CD14-positive monocyte (primary cell): ENCODE results near the gene ZNF346. TPM values are rescaled to one million over a fixed set of nuclear protein-coding genes. Genes with fewer than 3 reads are reported as not detected.

Source experiments
- DNase-seq, 3 donors: peaks; one replicate each; pipeline ENCODE4 v3.0.0-alpha.2; 2011 to 2022
- H2AFZ ChIP-seq: 2 replicates; pipeline ENCODE4 v1.6.0; 2012; ENCODE audit warnings: mild to moderate bottlenecking, low read depth, low read length, inconsistent platforms; ENCODE audit not compliant: insufficient read depth, poor library complexity, severe bottlenecking
- H3K27ac ChIP-seq, 2 donors: 1 replicate in 1 of 2; 2 replicates in 1 of 2; pipeline ENCODE4 v1.5.1; 2012 to 2013; ENCODE audit warnings: low read length in 2 of 2, control low read depth in 1 of 2, inconsistent platforms in 1 of 2, low read depth in 1 of 2, mild to moderate bottlenecking in 1 of 2
- H3K27me3 ChIP-seq, 2 donors: one replicate each; pipeline versions ENCODE4 v1.6.0 to v1.6.1; 2011 to 2013; ENCODE audit warnings: low read length in 2 of 2; ENCODE audit not compliant: control insufficient read depth in 2 of 2, insufficient read depth in 2 of 2
- H3K36me3 ChIP-seq, 2 donors: replicated peaks in 1 of 2; 1 replicate in 1 of 2; 2 replicates in 1 of 2; pipeline versions ENCODE4 v1.5.1 to v1.6.1; 2012 to 2013; ENCODE audit warnings: low read length in 2 of 2, control low read depth in 1 of 2, inconsistent platforms in 1 of 2, mild to moderate bottlenecking in 1 of 2; ENCODE audit not compliant: insufficient read depth in 2 of 2, control insufficient read depth in 1 of 2
- H3K4me1 ChIP-seq, 2 donors: 1 replicate in 1 of 2; 2 replicates in 1 of 2; pipeline versions ENCODE4 v1.5.1 to v1.6.1; 2012 to 2013; ENCODE audit warnings: low read length in 2 of 2, control low read depth in 1 of 2, inconsistent platforms in 1 of 2, mild to moderate bottlenecking in 1 of 2, moderate library complexity in 1 of 2; ENCODE audit not compliant: insufficient read depth in 2 of 2, control insufficient read depth in 1 of 2
- H3K4me2 ChIP-seq: replicated peaks from 2 replicates; pipeline ENCODE3; 2012; ENCODE audit warnings: low read length, moderate library complexity, mild to moderate bottlenecking; ENCODE audit not compliant: poor library complexity, severe bottlenecking; ENCODE audit errors: extremely low read depth
- H3K4me3 ChIP-seq, 3 experiments: fragments of 200-600 bp in 1 of 3; sonication (generic) in 1 of 3; replicated peaks in 1 of 3; 1 replicate in 2 of 3; 2 replicates in 1 of 3; pipeline ENCODE4 v1.5.1; 2011 to 2013; ENCODE audit warnings: low read length in 3 of 3, mild to moderate bottlenecking in 3 of 3, control low read depth in 2 of 3, low read depth in 2 of 3, inconsistent platforms in 1 of 3, moderate library complexity in 1 of 3
- H3K79me2 ChIP-seq: 2 replicates; pipeline ENCODE4 v1.6.0; 2012; ENCODE audit warnings: mild to moderate bottlenecking, control low read depth, inconsistent platforms, low read length, moderate library complexity; ENCODE audit not compliant: insufficient read depth
- H3K9ac ChIP-seq: 2 replicates; pipeline ENCODE4 v1.6.0; 2017; ENCODE audit warnings: low read length, mild to moderate bottlenecking; ENCODE audit not compliant: insufficient read depth, poor library complexity, severe bottlenecking
- H3K9me3 ChIP-seq, 2 donors: replicated peaks in 1 of 2; 1 replicate in 1 of 2; 2 replicates in 1 of 2; pipeline versions ENCODE4 v1.5.1 to v1.6.1; 2012 to 2013; ENCODE audit warnings: low read length in 2 of 2, control low read depth in 1 of 2; ENCODE audit not compliant: control insufficient read depth in 1 of 2, insufficient read depth in 1 of 2
- H4K20me1 ChIP-seq: 2 replicates; pipeline ENCODE4 v1.6.0; 2012; ENCODE audit warnings: mild to moderate bottlenecking, low read length, control low read depth, moderate library complexity; ENCODE audit not compliant: insufficient read depth
- H3K27ac Mint-ChIP-seq, 7 donors: one replicate each; pipeline ENCODE4 v1.8.0; 2020; ENCODE audit warnings: mild to moderate bottlenecking in 7 of 7, mixed read lengths in 7 of 7, moderate library complexity in 6 of 7, inconsistent platforms in 2 of 7
- H3K27me3 Mint-ChIP-seq, 3 donors: one replicate each; pipeline ENCODE4 v1.8.0; 2021 to 2022; ENCODE audit warnings: low read depth in 3 of 3, mild to moderate bottlenecking in 3 of 3, mixed read lengths in 3 of 3, moderate library complexity in 3 of 3, inconsistent platforms in 1 of 3
- H3K36me3 Mint-ChIP-seq, 2 donors: one replicate each; pipeline ENCODE4 v1.8.0; 2020; ENCODE audit warnings: mixed read lengths in 2 of 2, inconsistent platforms in 1 of 2, mild to moderate bottlenecking in 1 of 2
- H3K4me1 Mint-ChIP-seq: one replicate; pipeline ENCODE4 v1.8.0; 2020; ENCODE audit warnings: mild to moderate bottlenecking, mixed read lengths
- H3K4me3 Mint-ChIP-seq, 2 donors: one replicate each; pipeline ENCODE4 v1.8.0; 2020; ENCODE audit warnings: mild to moderate bottlenecking in 2 of 2, mixed read lengths in 2 of 2, moderate library complexity in 1 of 2
- H3K9me3 Mint-ChIP-seq, 7 donors: one replicate each; pipeline ENCODE4 v1.8.0; 2020 to 2022; ENCODE audit warnings: mixed read lengths in 7 of 7, mild to moderate bottlenecking in 6 of 7, moderate library complexity in 6 of 7, inconsistent platforms in 2 of 7
- CTCF ChIP-seq: fragments of 200-600 bp; IDR thresholded peaks from one replicate; pipeline ENCODE4 v1.8.0; 2022; ENCODE audit warnings: antibody characterized with exemption, mild to moderate bottlenecking
- WGBS: methylation state at CpG from one replicate; pipeline ENCODE4 v1.1.5; 2013; ENCODE audit warnings: missing lambda C conversion rate; ENCODE audit not compliant: insufficient coverage; 5-methylcytosine and 5-hydroxymethylcytosine counted together
- intact Hi-C, 2 donors: fragments of 100-400 bp; cut with micrococcal nuclease; formaldehyde crosslinking; loops; one replicate each; pipeline versions ENCODE4 v1.15.0 to v1.15.1; 2023
- polyA minus RNA-seq: library from RNA; depleted of rRNA, polyadenylated mRNA; stranded (reverse); fragments of >200 nt; gene quantifications from 2 replicates; pipeline ENCODE4 v1.2.3, GENCODE V29; 2012
- polyA plus RNA-seq, 3 donors: library from polyadenylated mRNA; depleted of rRNA in 1 of 3; unstranded in 2 of 3; stranded (reverse) in 1 of 3; fragments of 300-500 nt in 2 of 3; fragments of >200 nt in 1 of 3; fragmentation: Illumina TruSeq in 2 of 3; gene quantifications; 1 replicate in 2 of 3; 2 replicates in 1 of 3; pipeline ENCODE4 v1.2.3, GENCODE V29; 2012 to 2021
- total RNA-seq, 12 experiments: library from RNA in 1 of 12; stranded (reverse) in 1 of 12; fragments of 120-200 nt in 1 of 12; gene quantifications; one replicate each; pipeline ENCODE4 v1.2.4 and lab custom pipeline; 2013 to 2026; ENCODE audit warnings: mixed read lengths in 6 of 12, inconsistent platforms in 1 of 12

The ZNF346 gene
- total RNA-seq (2013): 8.4 TPM
- polyA plus RNA-seq (1 to 10 TPM; 6.0 to 9.6 (median 6.4) TPM), polyA minus RNA-seq (6.9 and 10.9 TPM in 2 replicates), total RNA-seq (lab: John Stamatoyannopoulos, UW) (2.9 to 9.7 (median 7.4) reads per million in 11 experiments)

- Histone ChIP-seq H3K9ac (peak within 1 kb of the TSS; percentile 96), H3K36me3 (peaks cover 0 to 6% of the 10 kb centered on the region in 2 donors), H3K27me3 (no peaks in the 10 kb centered on the region), H3K79me2 (peaks cover 38% of the 10 kb centered on the region), H2AFZ (peak within 1 kb of the TSS; percentile 98), H3K4me3 (peak within 1 kb of the TSS; percentile 52 to 90 (median 85)), H3K4me2 (peak within 1 kb of the TSS; percentile 93), H3K27ac (peak within 1 kb of the TSS; percentile 25 to 86), H4K20me1 (no peaks in the 10 kb centered on the region), H3K9me3 (no peaks in the 10 kb centered on the region), H3K4me1 (peaks cover 15 to 16% of the 10 kb centered on the region in 2 donors)
- Mint-ChIP-seq H3K36me3 (peaks cover 5 to 18% of the 10 kb centered on the region in 2 donors), H3K4me3 (peak within 1 kb of the TSS; percentile 99 to 100), H3K27me3 (peaks cover 0 to 3% (median 2%) of the 10 kb centered on the region in 3 donors), H3K27ac (peak within 1 kb of the TSS; percentile 79 to 92 (median 91)), H3K4me1 (peaks cover 29% of the 10 kb centered on the region), H3K9me3 (peaks cover 0 to 2% (median 0%) of the 10 kb centered on the region in 7 donors)
- intact Hi-C loops: loop anchor here in 1 of 2 donors (5.0 kb wide), 1 partner anchor 45 kb away; no protein-coding TSS in a partner anchor
- WGBS: under 1% methylated on average over 76 of the region's 77 CpGs
- peak; percentile 62 for TF ChIP-seq CTCF
- DNase-seq: peak; percentile 91 to 94 (median 93)
Measured at GRCh38 chr5:177022386-177023302, at the start of gene ZNF346. ZNF346 (plus strand) TSS chr5:177022696; CDS start chr5:177022739, 43 bp downstream.

- intact Hi-C loops: loop anchor here in 1 of 2 donors (5.0 kb wide), 1 partner anchor 43 kb away; the partner anchor contains the start of gene ZNF346
- Mint-ChIP-seq H3K9me3 (peaks cover 0 to 3% (median 3%) of the 10 kb centered on the region in 7 donors), H3K4me1 (peaks cover 2% of the 10 kb centered on the region), H3K36me3 (peaks cover 47 to 74% of the 10 kb centered on the region in 2 donors), H3K4me3 (no peak overlapping the region), H3K27me3 (peaks cover 0 to 2% (median 0%) of the 10 kb centered on the region in 3 donors), H3K27ac (peak overlapping the region in 4 of 7 donors; percentile 13 to 62 (median 56))
- no peak overlapping the region for H3K4me2 ChIP-seq
- H3K36me3 ChIP-seq: peaks cover 46 to 57% of the 10 kb centered on the region in 2 donors
- no peak overlapping the region for H3K4me3 ChIP-seq
- DNase-seq: no peak
- H4K20me1 ChIP-seq: peaks cover 62% of the 10 kb centered on the region
- peaks cover 0 to 8% of the 10 kb centered on the region in 2 donors for H3K9me3 ChIP-seq
- no peaks in the 10 kb centered on the region for H3K27me3 ChIP-seq
- TF ChIP-seq CTCF: no peak
- H3K27ac ChIP-seq: peak overlapping the region in 1 of 2 donors; percentile 10
- H2AFZ ChIP-seq: no peak overlapping the region
- no peak overlapping the region for H3K9ac ChIP-seq
- 80% methylated on average over 1 of the region's 3 CpGs for WGBS
- peaks cover 73% of the 10 kb centered on the region for H3K79me2 ChIP-seq
- H3K4me1 ChIP-seq: no peaks in the 10 kb centered on the region
Measured at GRCh38 chr5:176979669-176980068, 42.8 kb upstream of the ZNF346 start.
